ENCODE data around the gene NOL7.

- TF ChIP-seq, protein P1, sequence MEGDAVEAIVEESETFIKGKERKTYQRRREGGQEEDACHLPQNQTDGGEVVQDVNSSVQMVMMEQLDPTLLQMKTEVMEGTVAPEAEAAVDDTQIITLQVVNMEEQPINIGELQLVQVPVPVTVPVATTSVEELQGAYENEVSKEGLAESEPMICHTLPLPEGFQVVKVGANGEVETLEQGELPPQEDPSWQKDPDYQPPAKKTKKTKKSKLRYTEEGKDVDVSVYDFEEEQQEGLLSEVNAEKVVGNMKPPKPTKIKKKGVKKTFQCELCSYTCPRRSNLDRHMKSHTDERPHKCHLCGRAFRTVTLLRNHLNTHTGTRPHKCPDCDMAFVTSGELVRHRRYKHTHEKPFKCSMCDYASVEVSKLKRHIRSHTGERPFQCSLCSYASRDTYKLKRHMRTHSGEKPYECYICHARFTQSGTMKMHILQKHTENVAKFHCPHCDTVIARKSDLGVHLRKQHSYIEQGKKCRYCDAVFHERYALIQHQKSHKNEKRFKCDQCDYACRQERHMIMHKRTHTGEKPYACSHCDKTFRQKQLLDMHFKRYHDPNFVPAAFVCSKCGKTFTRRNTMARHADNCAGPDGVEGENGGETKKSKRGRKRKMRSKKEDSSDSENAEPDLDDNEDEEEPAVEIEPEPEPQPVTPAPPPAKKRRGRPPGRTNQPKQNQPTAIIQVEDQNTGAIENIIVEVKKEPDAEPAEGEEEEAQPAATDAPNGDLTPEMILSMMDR (IDR thresholded peaks at IDR 0.05) = no peak
- TF ChIP-seq EP300 (IDR thresholded peaks at IDR 0.05) = no peak
- no peak for TF ChIP-seq POLR2A (IDR thresholded peaks at IDR 0.05)
- no peak for TF ChIP-seq POLR2AphosphoS5 (IDR thresholded peaks at IDR 0.05)
Measured at GRCh38 chr6:13565921-13566320, 49.2 kb upstream of the NOL7 start.

Measured in stomach (tissue), 4 donors.